Measurements from ENCODE around the gene CDKL2.

- TF ChIP-seq EZH2 (IDR thresholded peaks at IDR 0.05; ENCODE audit: insufficient read depth, poor library complexity, severe bottlenecking) (no peak), EZH2phosphoT487 (IDR thresholded peaks at IDR 0.05; ENCODE audit: insufficient read depth, low read depth) (no peak)
Observed at GRCh38 chr4:75557696-75558095, 72.6 kb downstream of the CDKL2 start.
